Endothelial cell of umbilical vein (primary cell): ENCODE measurements around the gene TNPO1. TPM values are rescaled to one million over a fixed set of nuclear protein-coding genes. Genes with fewer than 3 reads are reported as not detected.

ENCODE experiments used
- BruUV-seq: library from RNA; stranded (reverse); fragments of 400-500 nt; replicated peaks from 2 replicates; lab custom pipeline; 2021; lab: Mats Ljungman, UMichigan
- CTCF ChIA-PET: fragments of 300-600, 350-600 bp; sonication (Branson Sonifier 250); formaldehyde crosslinking; loops from one replicate; lab custom pipeline; 2021; ENCODE audit warnings: antibody characterized with exemption, inconsistent platforms; lab: Charles Lee
- POLR2A ChIA-PET: fragments of 300-600, 350-600 bp; sonication (Branson Sonifier 250); formaldehyde crosslinking; loops from one replicate; lab custom pipeline; 2021; ENCODE audit warnings: antibody characterized with exemption, inconsistent platforms; lab: Charles Lee
- DNase-seq: peaks from one replicate; pipeline ENCODE4 v3.0.0-alpha.2; 2011; ENCODE audit warnings: low read depth, low spot score
- FAIRE-seq: peaks from 2 replicates; lab custom pipeline; 2011; peaks lifted over from hg19 to GRCh38; lab: Jason Lieb, UNC
- H2AFZ ChIP-seq: 2 replicates; pipeline ENCODE4 v1.6.0; 2012; ENCODE audit warnings: low read depth, low read length, control low read depth, inconsistent platforms
- H3K27ac ChIP-seq: 2 replicates; pipeline ENCODE4 v1.5.1; 2011; ENCODE audit warnings: low read depth, mild to moderate bottlenecking, control low read depth, low read length, moderate library complexity; ENCODE audit not compliant: insufficient read depth
- H3K27me3 ChIP-seq, 2 experiments: 2 replicates each; pipeline versions ENCODE4 v1.6.0 to v1.6.1; 2011; ENCODE audit warnings: low read length in 2 of 2, mixed read lengths in 1 of 2; ENCODE audit not compliant: control insufficient read depth in 2 of 2, insufficient read depth in 2 of 2
- H3K36me3 ChIP-seq, 2 experiments: 2 replicates in 1 of 2; 3 replicates in 1 of 2; pipeline ENCODE4 v1.5.1; 2011; ENCODE audit warnings: low read length in 2 of 2, mild to moderate bottlenecking in 1 of 2, moderate library complexity in 1 of 2; ENCODE audit not compliant: control insufficient read depth in 2 of 2, insufficient read depth in 2 of 2; ENCODE audit errors: extremely low read depth in 1 of 2
- H3K4me1 ChIP-seq: 3 replicates; pipeline ENCODE4 v1.5.1; 2011; ENCODE audit warnings: mild to moderate bottlenecking, low read length; ENCODE audit not compliant: control insufficient read depth, insufficient read depth; ENCODE audit errors: extremely low read depth
- H3K4me2 ChIP-seq: 2 replicates; pipeline ENCODE4 v1.6.1; 2011; ENCODE audit warnings: low read length, control low read depth, mixed read lengths; ENCODE audit not compliant: insufficient read depth
- H3K4me3 ChIP-seq, 3 experiments: fragments of 200-600 bp in 1 of 3; sonication (generic), shearing (Covaris generic) in 1 of 3; replicated peaks in 1 of 3; 2 replicates each; pipeline ENCODE4 v1.5.1; 2011 to 2016; ENCODE audit warnings: control low read depth in 3 of 3, low read length in 3 of 3, mild to moderate bottlenecking in 2 of 3, inconsistent platforms in 1 of 3, low read depth in 1 of 3, moderate library complexity in 1 of 3; ENCODE audit not compliant: insufficient read depth in 1 of 3
- H3K79me2 ChIP-seq: 2 replicates; pipeline ENCODE4 v1.6.0; 2012; ENCODE audit warnings: low read length, inconsistent platforms; ENCODE audit not compliant: control insufficient read depth, insufficient read depth
- H3K9ac ChIP-seq: replicated peaks from 2 replicates; pipeline ENCODE3; 2011; ENCODE audit warnings: low read length, control low read depth; ENCODE audit not compliant: insufficient read depth; ENCODE audit errors: extremely low read depth
- H3K9me1 ChIP-seq: replicated peaks from 3 replicates; pipeline ENCODE4 v1.6.0; 2011; ENCODE audit warnings: mild to moderate bottlenecking, low read length; ENCODE audit not compliant: control insufficient read depth, insufficient read depth; ENCODE audit errors: extremely low read depth
- H3K9me3 ChIP-seq: replicated peaks from 2 replicates; pipeline ENCODE4 v1.5.1; 2012; ENCODE audit warnings: low read length, inconsistent platforms; ENCODE audit not compliant: control insufficient read depth, insufficient read depth
- H4K20me1 ChIP-seq: replicated peaks from 2 replicates; pipeline ENCODE3; 2011; ENCODE audit warnings: mild to moderate bottlenecking, low read length; ENCODE audit not compliant: control insufficient read depth, insufficient read depth; ENCODE audit errors: extremely low read depth
- CTCF ChIP-seq, 2 donors: IDR thresholded peaks; 1 replicate in 1 of 2; 2 replicates in 1 of 2; pipeline ENCODE4 v1.5.1; 2011; ENCODE audit warnings: low read length in 2 of 2, mild to moderate bottlenecking in 2 of 2, moderate library complexity in 2 of 2, control low read depth in 1 of 2, inconsistent platforms in 1 of 2, low read depth in 1 of 2; ENCODE audit not compliant: insufficient read depth in 1 of 2; ENCODE audit errors: extremely low read depth in 1 of 2
- EZH2 ChIP-seq: IDR thresholded peaks from 2 replicates; pipeline ENCODE4 v1.6.1; 2012; ENCODE audit warnings: borderline replicate concordance, low read depth, mild to moderate bottlenecking, moderate library complexity, low read length, inconsistent platforms; ENCODE audit not compliant: severe bottlenecking
- FOS ChIP-seq: IDR thresholded peaks from 2 replicates; pipeline ENCODE4 v1.6.1; 2011; ENCODE audit warnings: mild to moderate bottlenecking, low read length, moderate library complexity, borderline replicate concordance; ENCODE audit not compliant: insufficient read depth
- GATA2 ChIP-seq: IDR thresholded peaks from 2 replicates; pipeline ENCODE4 v1.7.0; 2011; ENCODE audit warnings: low read depth, mild to moderate bottlenecking, moderate library complexity, mixed read lengths, low read length; ENCODE audit not compliant: insufficient read length, insufficient read depth
- JUN ChIP-seq: IDR thresholded peaks from 2 replicates; pipeline ENCODE4 v1.6.1; 2011; ENCODE audit warnings: borderline replicate concordance, low read depth; ENCODE audit not compliant: insufficient read length, insufficient read depth
- MAX ChIP-seq: IDR thresholded peaks from 2 replicates; pipeline ENCODE4 v1.6.1; 2011; ENCODE audit not compliant: insufficient read depth, insufficient read length
- MYC ChIP-seq: IDR thresholded peaks from one replicate; pipeline ENCODE4 v1.6.1; 2011; ENCODE audit warnings: mild to moderate bottlenecking, low read depth, low read length
- POLR2A ChIP-seq: IDR thresholded peaks from 2 replicates; pipeline ENCODE4 v1.6.1; 2012; ENCODE audit warnings: low read depth, mild to moderate bottlenecking, control low read depth, low read length
- POLR2AphosphoS5 ChIP-seq: IDR thresholded peaks from 2 replicates; pipeline ENCODE4 v1.6.1; 2012; ENCODE audit warnings: low read depth, mild to moderate bottlenecking, control low read depth, low read length, moderate library complexity; ENCODE audit not compliant: insufficient read depth
- dilution Hi-C: fragments of 300-500 bp; cut with MboI; formaldehyde crosslinking; loops from one replicate; pipeline ENCODE4 v1.15.0; 2019; ENCODE audit warnings: low sequenced_read_pairs; ENCODE audit not compliant: extremely low pct_ligation_motif_present
- intact Hi-C: fragments of 100-400 bp; cut with micrococcal nuclease; formaldehyde crosslinking; loops from one replicate; pipeline ENCODE4 v1.10.0; 2022
- polyA plus RNA-seq, 4 experiments: library from polyadenylated mRNA; depleted of rRNA in 3 of 4; stranded (reverse) in 3 of 4; unstranded in 1 of 4; fragments of >200 nt; gene quantifications; 2 replicates each; pipeline versions ENCODE4 v1.2.1 to v1.2.3, GENCODE V29; 2011 to 2012; ENCODE audit warnings: missing spikeins in 1 of 4
- total RNA-seq: library from RNA; stranded (reverse); gene quantifications from 2 replicates; pipeline ENCODE4 v1.2.3, GENCODE V29; 2021

TNPO1 gene
- total and polyA plus RNA-seq, 2 donors (not counting 3 experiments of a cell fraction or from before 2014, with no cell fraction given), result 65.6 to 298 TPM

GRCh38 chr5:72908664-72909063 lies 92.2 kb downstream of the TNPO1 start:
- BruUV-seq, result TSS peak; percentile 9
- Histone ChIP-seq H3K27me3 (no peaks in the 10 kb centered on the region), H2AFZ (no peak overlapping the region), H4K20me1 (peaks cover 4% of the 10 kb centered on the region), H3K27ac (no peak overlapping the region), H3K4me3 (no peak overlapping the region), H3K9ac (no peak overlapping the region), H3K4me2 (no peak overlapping the region), H3K79me2 (no peaks in the 10 kb centered on the region), H3K9me3 (no peaks in the 10 kb centered on the region), H3K9me1 (no peaks in the 10 kb centered on the region), H3K4me1 (no peaks in the 10 kb centered on the region), H3K36me3 (peaks cover 21 to 33% of the 10 kb centered on the region in 2 experiments)
- intact Hi-C loops (no loop called here), dilution Hi-C loops (no loop called here)
- TF ChIP-seq POLR2AphosphoS5, result no peak
- no peak for TF ChIP-seq MYC
- TF ChIP-seq GATA2, result no peak
- TF ChIP-seq CTCF (IDR thresholded peaks at IDR 0.05; ENCODE audit: extremely low read depth in 1 of 2, insufficient read depth in 1 of 2, low read depth in 1 of 2, low read length in 2 of 2), result no peak
- TF ChIP-seq JUN, result no peak
- TF ChIP-seq FOS, result no peak
- TF ChIP-seq POLR2A, result no peak
- no peak for TF ChIP-seq MAX
- no peak for TF ChIP-seq EZH2
- DNase-seq (no peak), FAIRE-seq (no peak)
- ChIA-PET CTCF (no interaction called here), POLR2A (no interaction called here)
